GM21423 (cell line): Measurements from ENCODE around the gene HPSE.
"Not testable (repeated sequence)": the region's sequence is repeated elsewhere in the genome, so short reads cannot be mapped to it uniquely, and the experiment has no call there.

Experiments
- ATAC-seq: cut with Tn5 transposase; IDR thresholded peaks from one replicate; pipeline ENCODE4 v1.9.1; 2021; ENCODE audit warnings: mild to moderate bottlenecking, moderate library complexity; ENCODE audit not compliant: unreplicated experiment

HPSE gene

DNA sequence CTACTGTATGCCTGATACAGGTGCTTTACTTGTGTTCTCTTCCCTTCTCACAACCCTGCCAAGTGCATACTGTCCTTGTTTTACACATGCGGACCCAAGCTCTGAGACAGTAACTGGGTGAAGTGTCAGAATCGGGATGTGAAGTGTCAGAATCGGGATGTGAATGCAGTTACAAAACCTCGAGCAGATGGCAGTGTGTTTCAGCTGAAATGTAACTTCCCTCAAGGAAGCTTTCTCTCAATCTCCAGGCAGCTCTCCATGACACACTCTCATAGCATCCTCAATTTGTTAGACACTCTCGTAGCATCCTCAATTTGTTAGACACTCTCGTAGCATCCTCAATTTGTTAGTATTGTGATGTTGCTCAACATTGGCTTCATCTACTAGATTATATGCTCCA, 1.1 kb upstream of the HPSE start:
- no peak for ATAC-seq

DNA sequence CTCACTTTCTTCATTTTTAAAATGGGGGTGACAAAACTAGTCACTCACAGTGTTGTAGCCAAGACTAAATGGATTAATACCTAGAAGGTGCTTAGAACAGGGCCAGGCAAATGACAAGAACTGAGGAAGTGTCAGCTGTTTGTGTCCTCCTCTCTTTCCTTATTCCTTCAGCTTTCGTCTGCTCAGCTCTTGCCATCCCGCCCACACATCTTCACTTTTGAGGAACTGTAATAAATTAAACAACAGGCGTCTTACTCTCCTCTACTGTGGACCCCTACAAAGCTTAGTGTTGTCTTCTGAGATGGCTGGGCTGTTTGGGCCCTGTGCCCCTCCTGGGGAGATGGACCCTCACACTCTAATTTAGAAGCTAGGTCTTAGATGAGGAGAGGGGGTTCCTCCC, 2.7 kb downstream of the HPSE start:
- ATAC-seq = no peak

DNA sequence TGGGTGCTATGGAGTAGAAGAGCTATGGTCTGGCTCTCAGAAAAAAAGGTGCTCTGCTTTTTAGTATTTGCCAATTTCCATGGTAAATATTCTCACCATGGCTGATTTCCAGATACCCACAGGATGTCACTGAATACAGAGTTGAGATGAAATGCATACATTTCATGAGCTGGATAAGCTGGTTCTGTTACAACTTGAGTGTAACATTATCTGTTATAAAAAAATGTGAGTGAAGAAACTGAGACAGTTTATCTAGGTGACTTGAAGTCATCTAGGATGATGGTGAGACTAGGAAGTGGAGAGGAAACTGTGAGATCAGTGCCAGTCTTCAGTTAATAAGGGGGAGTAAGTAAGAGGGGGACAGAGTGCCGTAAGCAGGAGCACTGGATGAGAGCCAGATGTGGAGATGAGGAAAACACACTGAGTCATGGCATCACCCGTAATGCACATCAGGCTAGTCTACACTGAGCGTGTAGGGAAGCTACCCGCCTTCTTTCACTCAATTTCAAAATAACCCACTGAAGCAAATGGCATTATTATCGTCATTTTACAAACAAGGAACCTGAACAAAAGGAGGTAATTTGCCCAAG, 5.0 kb downstream of the HPSE start:
- no peak for ATAC-seq

DNA sequence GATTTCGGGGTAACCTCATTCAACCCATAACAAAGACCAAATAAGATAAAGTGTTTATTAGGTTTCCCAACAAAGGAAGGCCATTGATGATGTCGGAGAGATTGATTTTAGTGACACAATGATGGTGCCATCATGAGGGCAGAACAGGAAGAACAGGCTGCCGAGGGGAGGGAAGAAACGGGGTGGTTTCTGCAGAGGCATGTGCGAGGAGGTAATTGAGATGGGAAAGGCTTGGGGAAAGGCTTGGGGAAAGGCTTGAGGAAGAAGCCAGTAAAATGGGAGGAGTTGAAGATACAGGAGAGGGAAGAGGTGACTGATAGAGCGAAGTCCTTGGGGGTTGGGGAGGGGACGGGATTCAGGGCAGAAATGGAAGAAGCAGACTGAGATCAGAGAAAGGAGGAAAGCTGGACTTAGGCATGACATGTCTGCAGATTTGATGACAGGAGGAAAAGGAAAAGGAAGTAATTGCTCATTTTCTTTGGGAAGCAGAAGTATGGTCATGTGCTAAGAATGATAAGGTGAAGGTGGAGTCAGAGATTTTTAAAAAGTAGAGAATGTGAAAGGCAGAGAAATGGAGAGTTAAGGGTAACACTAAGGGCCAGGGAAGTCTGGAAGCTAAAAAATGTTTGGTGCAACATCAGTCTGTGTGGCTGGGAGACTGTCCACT, 6.0 kb downstream of the HPSE start:
- no peak for ATAC-seq

DNA sequence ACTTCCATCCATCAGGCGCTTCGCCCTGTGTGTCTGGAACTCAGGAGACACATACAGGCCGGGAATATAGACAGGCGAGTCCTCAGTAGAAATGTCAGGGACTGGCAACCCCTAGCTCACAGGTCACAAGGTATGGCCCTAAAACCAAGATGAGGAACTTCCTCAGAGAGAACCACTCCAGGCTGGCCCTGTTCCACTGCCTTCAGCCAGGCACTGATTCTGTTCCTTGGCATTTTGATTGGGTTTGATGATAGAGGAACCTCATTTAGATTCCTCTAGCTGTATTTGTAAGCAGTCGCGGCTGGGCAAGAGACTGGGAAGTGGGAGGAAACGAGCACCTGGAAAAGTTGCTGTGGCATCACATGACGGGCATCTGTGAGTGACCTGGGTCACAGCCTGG, 8.1 kb downstream of the HPSE start:
- no peak for ATAC-seq

DNA sequence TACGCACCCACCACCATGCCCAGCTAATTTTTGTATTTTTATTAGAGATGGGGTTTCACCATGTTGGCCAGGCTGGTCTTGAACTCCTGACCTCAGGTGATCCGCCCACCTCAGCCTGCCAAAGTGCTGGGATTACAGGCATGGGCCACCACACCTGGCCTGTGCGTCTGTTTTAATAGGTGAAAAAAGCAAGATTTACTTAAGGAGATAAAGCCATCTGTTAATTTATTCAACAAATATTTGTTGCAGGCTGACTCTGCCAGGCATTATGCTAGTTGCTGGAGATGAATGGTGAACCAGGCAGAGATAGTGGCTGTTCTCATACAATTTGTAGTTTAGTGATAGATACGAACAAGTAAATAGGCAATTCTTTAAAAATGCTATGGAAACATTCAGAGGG, 9.3 kb downstream of the HPSE start:
- ATAC-seq = not testable (repeated sequence)

DNA sequence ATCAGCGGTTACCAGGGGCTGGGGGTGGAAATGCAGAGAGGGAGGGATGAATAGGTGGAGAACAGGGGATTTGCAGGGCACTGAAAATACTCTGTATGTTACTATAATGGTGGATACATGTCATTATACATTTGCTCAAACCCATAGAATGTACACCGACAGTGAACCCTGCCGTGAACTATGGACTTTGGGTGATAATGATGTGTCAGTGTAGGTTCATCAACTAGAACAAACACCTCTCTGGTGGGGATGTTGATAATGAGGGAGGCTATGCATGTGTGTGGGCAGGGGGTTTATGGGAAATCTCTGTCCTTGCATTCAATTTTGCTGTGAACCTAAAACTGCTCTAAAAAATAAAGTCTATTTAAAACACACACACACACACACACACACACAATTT, 11.5 kb downstream of the HPSE start:
- no peak for ATAC-seq

DNA sequence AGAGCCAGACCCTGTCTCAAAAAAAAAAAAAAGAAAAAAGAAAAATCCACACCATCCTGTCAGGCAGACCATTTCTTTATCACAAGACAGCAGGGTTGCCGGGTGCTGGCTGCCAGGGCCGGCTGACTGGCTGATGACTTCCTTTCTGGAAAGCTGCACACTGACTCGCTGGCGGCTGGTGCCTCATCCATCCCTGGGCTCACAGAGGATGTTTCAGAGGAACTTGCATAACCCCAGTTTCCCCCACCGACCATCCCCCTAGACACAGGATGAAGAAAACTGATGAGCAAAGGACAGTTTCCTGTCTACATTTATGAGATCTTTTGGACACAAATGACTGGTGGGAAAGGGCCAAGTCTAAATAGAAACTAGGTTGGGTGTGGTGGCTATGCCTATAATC, 14.1 kb downstream of the HPSE start:
- ATAC-seq = no peak

DNA sequence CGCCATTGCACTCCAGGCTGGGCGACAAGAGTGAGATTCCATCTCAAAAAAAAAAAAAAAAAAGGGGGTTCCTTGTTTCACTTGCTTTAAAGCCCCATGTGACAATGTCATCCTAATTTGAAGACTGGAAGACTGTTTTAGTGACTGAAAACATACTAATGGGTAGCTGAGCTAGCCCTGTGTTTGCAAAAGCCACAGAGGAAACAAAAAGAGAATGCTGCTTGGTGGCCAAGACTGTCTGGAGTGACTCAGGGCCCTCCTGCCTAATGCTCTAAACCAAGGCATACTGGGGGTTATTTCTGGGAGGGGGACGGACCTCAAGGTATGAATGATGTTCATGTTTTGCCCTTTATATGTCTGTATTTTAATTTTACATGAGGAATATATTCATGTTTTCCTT, 16.0 kb downstream of the HPSE start:
- no peak for ATAC-seq

DNA sequence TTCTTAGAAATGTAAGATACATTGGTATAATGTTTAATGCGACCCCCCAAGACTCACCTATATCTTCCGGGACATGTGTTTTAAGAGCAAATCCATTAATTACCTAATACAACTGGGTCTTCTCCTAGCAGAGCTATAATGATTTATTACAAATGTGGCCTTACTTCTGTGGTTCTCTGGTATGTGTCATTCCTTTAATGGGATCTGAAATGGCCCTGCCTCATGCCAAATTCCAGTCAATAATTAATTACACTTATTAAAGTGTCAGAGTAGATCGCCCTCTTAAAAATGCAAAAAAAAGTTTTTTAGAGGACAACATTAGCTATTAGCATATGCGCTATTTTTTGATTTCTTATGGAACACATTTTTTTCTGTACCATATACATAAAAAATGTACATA, 17.0 kb downstream of the HPSE start:
- no peak for ATAC-seq

DNA sequence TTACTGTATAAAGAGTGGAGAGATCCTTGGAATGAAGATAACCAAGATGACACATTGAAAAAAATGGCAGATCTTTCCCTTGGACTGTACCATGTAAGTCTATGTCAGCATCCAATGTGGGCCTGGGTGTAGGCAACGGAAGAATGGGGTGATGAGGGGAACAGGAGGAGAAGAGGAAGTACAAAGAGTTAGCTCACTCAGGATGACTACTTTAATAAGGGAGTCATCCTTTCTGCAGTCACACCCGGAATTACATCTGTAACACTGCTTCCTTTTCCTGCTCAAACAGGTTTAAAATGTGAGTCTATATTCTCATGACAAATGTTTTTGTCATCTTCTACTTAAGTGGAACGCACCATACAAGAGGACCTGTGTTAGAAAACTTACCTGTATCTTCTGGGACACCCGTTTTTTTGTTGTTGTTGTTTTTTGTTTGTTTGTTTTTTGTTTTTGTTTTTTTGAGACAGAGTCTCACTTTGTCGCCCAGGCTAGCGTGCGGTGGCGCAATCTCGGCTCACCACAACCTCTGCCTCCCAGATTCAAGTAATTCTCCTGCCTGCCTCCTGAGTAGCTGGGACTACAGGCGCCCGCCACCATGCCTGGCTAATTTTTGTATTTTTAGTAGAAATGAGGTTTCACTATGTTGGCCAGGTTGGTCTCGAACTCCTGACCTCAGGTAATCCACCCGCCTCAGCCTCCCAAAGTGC, 18.0 kb downstream of the HPSE start:
- no peak for ATAC-seq

DNA sequence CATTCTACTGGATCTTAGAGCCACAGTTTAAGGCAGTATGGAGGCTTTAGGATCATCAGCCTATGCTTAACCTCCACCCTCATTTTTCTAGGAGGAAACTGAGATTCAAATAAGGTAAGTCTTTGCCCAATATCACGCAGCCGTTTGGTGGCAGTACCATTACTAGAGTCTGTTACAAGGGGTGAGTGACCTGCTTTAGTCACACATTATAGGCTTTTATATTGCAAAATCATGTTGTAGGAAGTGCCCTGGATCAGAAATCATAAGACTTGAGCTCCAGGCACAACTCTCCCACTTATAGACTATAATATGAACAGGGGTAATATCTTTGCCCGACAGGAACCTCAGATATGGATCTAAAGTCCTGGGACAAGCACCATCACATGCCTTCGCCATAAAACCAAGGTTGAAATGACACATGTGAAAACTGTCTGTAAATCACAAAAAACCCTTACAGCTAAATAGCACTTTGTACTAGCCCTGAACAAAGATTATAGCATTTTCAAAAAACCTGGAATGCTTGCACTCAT, 19.2 kb downstream of the HPSE start:
- ATAC-seq = no peak

DNA sequence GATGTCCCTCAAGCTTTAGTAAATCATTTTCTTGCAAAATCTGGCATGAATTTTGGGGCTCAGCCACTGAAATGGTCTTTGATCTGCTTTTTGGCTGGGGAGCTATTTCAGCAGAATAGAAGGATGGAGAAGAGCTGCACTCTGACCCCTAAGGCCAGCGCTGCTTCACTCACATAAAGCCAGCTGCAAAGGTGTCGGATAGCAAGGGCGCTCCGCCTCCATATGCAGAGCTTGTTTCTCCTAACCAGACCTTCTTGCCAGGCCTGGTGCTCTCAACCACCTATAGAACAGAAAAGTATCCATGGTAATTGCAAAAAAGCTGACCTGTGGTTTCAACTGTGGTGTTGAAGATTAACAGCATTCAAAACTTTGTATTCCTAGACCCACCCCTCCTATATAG, 26.0 kb downstream of the HPSE start:
- ATAC-seq = no peak

DNA sequence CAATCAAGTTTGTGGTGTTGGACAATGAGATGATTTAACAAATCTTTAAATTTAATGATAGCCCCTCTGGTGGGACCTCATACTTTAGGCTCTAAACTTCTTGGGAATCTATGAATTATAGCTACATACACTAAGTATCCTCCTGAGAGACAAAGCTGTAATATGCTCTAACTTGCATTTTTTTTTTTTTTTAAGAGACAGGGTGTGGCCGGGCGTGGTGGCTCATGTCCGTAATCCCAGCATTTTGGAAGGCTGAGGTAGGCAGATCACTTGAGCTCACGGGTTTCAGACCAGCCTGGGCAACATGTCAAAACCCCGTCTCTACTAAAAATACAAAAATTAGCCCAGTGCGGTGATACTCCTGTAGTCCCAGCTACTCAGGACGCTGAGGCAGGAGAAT, 26.7 kb downstream of the HPSE start:
- no peak for ATAC-seq

DNA sequence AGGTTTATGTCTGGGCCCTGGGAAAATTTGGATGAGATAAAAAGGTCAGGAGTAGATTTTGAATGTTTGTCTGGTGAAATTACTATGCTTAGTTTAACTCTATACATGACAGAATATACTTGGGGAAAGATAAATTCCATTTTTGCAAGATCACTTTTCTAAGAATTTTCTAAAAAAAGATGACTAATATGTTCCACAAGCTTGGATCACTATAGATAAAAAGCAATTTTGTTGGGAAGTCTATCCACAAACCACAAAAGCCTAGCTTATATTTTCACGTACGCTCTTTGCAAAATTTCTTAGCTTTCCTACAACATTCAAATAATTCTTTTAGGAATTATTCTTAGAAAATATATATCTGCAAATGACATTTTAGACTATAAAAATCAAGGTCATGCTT, 29.5 kb downstream of the HPSE start:
- ATAC-seq = no peak

DNA sequence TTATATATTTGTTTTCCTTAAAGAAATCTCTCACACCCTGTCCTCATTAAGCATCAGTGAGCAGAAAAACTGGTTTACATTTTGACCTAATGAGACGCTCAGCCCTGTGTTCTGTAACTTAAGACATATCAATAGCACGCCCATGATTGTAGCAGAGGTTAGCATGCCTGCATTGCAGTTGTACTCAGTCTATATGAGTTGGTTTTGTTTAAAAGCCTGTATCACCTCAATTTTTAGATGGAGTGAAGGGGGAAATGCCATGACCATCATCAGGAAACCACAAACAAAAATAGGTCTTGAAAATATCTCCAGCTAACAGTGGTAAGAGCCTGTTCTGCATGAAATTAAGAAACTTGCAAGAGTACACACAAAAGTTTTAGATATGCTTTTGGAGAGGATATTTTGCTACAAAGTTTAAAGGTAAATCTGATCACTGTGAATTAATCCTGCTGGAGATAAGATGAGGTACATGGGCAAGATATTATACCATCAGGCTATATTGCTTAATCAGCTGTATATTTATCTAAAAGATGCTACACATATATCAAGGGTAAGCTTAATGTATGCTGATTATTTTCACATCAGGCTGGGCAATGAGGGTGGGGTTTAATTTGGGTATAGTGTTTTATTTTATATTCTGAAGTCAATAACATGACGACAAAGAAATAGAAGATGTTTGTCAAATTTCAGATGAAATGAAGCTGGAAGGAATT, 36.9 kb downstream of the HPSE start:
- no peak for ATAC-seq

DNA sequence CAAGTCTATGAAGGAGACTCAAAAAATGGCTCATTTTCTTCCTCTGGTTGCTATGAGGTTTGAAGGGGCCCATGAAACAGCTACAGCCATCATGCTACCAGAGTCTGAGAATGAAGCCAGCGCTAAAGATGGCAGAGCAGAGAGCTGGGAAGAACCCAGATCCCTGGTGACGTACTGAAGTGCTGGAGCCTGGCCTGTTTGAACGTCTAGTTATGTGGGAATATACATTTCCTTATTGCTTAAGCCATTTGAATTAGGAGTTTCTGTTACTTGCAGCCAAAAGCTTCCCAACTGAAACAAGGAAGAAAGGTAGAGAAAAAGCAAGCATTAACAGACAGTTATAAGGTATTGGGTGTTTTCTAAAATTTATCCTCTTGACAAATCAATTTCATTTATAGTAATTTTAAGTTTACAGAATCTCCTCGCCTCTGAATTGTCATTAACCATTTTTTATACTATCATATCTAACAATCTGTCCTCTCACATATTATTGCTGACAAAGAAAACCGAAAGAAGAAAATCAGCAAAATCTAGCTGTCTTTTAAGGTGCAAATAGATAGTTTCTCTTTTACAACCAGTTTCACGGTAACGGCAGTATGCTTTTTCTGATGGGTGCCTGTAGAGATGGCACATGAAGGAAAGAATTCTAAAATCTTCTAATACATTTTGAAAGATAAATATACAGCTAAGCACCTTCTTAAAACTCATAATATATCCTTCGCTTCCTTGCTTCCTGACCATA, 41.2 kb downstream of the HPSE start:
- no peak for ATAC-seq

DNA sequence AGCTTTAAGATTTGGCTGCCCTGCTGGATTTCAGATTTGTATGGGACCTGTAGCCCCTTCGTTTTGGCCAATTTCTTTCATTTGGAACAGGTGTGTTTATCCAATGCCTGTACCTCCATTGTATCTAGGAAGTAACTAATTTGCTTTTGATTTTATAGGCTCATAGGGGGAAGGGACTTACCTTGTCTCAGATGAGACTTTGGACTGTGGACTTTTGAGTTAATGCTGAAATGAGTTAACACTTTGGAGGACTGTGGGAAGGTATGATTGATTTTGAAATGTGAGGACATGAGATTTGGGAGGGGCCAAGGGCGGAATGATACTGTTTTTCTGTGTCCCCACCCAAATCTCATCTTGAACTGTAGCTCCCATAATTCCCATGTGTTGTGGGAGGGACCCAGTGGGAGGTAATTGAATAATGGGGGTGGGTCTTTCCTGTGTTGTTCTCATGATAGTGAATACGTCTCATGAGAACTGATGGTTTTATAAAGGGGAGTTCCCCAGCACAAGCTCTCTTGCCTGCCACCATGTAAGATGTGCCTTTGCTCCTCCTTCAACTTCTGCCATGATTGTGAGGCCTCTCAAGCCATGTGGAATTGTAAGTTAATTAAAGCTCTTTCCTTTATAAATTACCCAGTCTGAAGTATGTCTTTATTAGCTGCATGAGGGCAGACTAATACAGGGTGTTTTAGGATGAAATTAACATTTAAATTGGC, 44.4 kb downstream of the HPSE start:
- not testable (repeated sequence) for ATAC-seq

DNA sequence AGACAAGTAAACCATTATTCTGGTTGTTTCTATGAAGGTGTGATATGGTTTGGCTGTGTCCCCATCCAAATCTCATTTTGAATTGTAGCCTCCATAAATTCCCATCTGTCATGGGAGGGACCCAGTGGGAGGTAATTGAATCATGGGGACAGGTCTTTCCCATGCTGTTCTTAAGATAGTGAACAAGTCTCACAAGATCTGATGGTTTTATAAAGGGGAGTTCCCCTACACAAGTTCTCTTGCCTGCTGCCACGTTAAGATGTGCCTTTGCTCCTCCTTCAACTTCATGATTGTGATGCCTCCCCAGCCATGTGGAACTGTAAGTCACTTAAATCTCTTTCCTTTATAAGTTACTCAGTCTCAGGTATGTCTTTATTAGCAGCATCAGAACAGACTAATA, 46.3 kb downstream of the HPSE start:
- not testable (repeated sequence) for ATAC-seq

DNA sequence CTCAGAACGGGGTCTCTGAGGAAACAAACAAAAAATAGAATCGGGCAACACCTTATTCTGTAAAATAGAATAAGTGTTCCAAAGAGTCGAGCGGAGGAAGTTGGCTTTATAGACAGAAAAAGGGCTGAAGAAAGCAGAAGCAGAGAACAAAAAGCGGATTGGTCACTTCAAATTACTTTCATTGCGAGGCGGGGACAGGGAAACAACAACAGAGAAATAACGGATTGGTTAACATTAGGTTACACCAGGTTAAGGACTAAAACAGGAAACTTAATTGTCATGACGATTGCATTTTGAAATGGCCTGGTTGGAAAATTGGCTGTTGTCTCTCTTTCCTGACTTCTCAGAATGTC, 49.6 kb downstream of the HPSE start:
- no peak for ATAC-seq
